SJCRH30 (cell line): ENCODE measurements around the gene NXF1. TPM values are rescaled to one million over a fixed set of nuclear protein-coding genes. Genes with fewer than 3 reads are reported as not detected.
"Not testable (repeated sequence)": the region's sequence is repeated elsewhere in the genome, so short reads cannot be mapped to it uniquely, and the experiment has no call there.

Experiments
- DNase-seq, 2 experiments: peaks; one replicate each; pipeline ENCODE4 v3.0.0-alpha.2; 2015 to 2020
- H3K27ac ChIP-seq: fragments of 250-450 bp; sonication (Bioruptor Pico); 2 replicates; pipeline ENCODE4 v1.5.1; 2020; ENCODE audit warnings: mild to moderate bottlenecking, moderate library complexity
- H3K27me3 ChIP-seq: fragments of 250-450 bp; sonication (Bioruptor Pico); 2 replicates; pipeline ENCODE4 v1.5.1; 2020; ENCODE audit warnings: mild to moderate bottlenecking, moderate library complexity
- H3K36me3 ChIP-seq: fragments of 250-450 bp; sonication (Bioruptor Pico); 2 replicates; pipeline ENCODE4 v1.5.1; 2020; ENCODE audit warnings: mild to moderate bottlenecking, moderate library complexity
- H3K4me1 ChIP-seq: fragments of 250-450 bp; sonication (Bioruptor Pico); 2 replicates; pipeline ENCODE4 v1.5.1; 2020; ENCODE audit warnings: mild to moderate bottlenecking, moderate library complexity
- H3K4me3 ChIP-seq: fragments of 250-450 bp; sonication (Bioruptor Pico); 2 replicates; pipeline ENCODE4 v1.5.1; 2020; ENCODE audit warnings: mild to moderate bottlenecking, moderate library complexity
- H3K9me3 ChIP-seq: fragments of 250-450 bp; sonication (Bioruptor Pico); replicated peaks from 2 replicates; pipeline ENCODE4 v1.5.1; 2020; ENCODE audit warnings: mild to moderate bottlenecking, moderate library complexity
- total RNA-seq: library from RNA; depleted of rRNA; stranded (reverse); fragments of >200 nt; shearing (Covaris generic); gene quantifications from 2 replicates; pipeline ENCODE4 v1.2.3, GENCODE V29; 2014

NXF1 gene
- total RNA-seq, 1 experiment from 2014 or later: 56.4 TPM

GRCh38 chr11:62841361-62842170 is 36.3 kb upstream of the NXF1 start:
- Histone ChIP-seq H3K36me3 (no peaks in the 10 kb centered on the region), H3K4me1 (no peaks in the 10 kb centered on the region), H3K4me3 (peak overlapping the region; percentile 58), H3K27me3 (peaks cover 4% of the 10 kb centered on the region; the same call in 1 of the 2 replicates), H3K9me3 (no peaks in the 10 kb centered on the region), H3K27ac (peak overlapping the region; percentile 99)
- peak; percentile 95 to 97 for DNase-seq

- peak overlapping the region; percentile 99 for H3K27ac ChIP-seq
- H3K9me3 ChIP-seq, H3K27me3 ChIP-seq, H3K4me1 ChIP-seq, H3K36me3 ChIP-seq: not testable (repeated sequence)
- peak; percentile 85 to 89 for DNase-seq
- H3K4me3 ChIP-seq: peak overlapping the region; percentile 92
Measured at GRCh38 chr11:62840721-62841360, 35.6 kb upstream of the NXF1 start.

- H3K4me3 ChIP-seq: peak within 1 kb of the TSS; percentile 92
- H3K9me3 ChIP-seq: no peaks in the 10 kb centered on the region
- H3K4me1 ChIP-seq: no peaks in the 10 kb centered on the region
- peak within 1 kb of the TSS; percentile 99 for H3K27ac ChIP-seq
- H3K36me3 ChIP-seq: peaks cover 10% of the 10 kb centered on the region; the same call in 1 of the 2 replicates
- peak; percentile 84 to 90 for DNase-seq
- H3K27me3 ChIP-seq: peaks cover 4% of the 10 kb centered on the region; the same call in 1 of the 2 replicates
Measured at GRCh38 chr11:62839050-62839945, 34.1 kb upstream of the NXF1 start, which contains the start of gene WDR74. Gene WDR74, minus strand, starts transcription at chr11:62839590. Its CDS starts 20 bp downstream, at chr11:62839570.

- H3K27me3 ChIP-seq: no peaks in the 10 kb centered on the region
- no peak for DNase-seq
Measured at GRCh38 chr11:62835336-62835735, 30.1 kb upstream of the NXF1 start.

GRCh38 chr11:62832336-62833234 is 27.3 kb upstream of the NXF1 start, which contains the start of gene TEX54:
Gene TEX54, minus strand, starts transcription at chr11:62832841.
- DNase-seq: no peak

More at GRCh38 chr11:62835336-62835735, 30.1 kb upstream of the NXF1 start:
- no peak overlapping the region for H3K27ac ChIP-seq
- no peaks in the 10 kb centered on the region for H3K4me1 ChIP-seq
- H3K36me3 ChIP-seq: peaks cover 17% of the 10 kb centered on the region
- H3K9me3 ChIP-seq: no peaks in the 10 kb centered on the region
- no peak overlapping the region for H3K4me3 ChIP-seq

GRCh38 chr11:62831520-62832335 is 26.5 kb upstream of the NXF1 start, which contains the start of gene STX5:
Gene STX5, minus strand, starts transcription at chr11:62832051. Its CDS starts 808 bp downstream, at chr11:62831243.
- H3K27ac ChIP-seq: peak within 1 kb of the TSS; percentile 75
- no peaks in the 10 kb centered on the region for H3K4me1 ChIP-seq
- H3K36me3 ChIP-seq: peaks cover 21% of the 10 kb centered on the region
- H3K4me3 ChIP-seq: peak within 1 kb of the TSS; percentile 86
- no peaks in the 10 kb centered on the region for H3K9me3 ChIP-seq
- no peaks in the 10 kb centered on the region for H3K27me3 ChIP-seq
- DNase-seq: peak; percentile 98

More at GRCh38 chr11:62832336-62833234, 27.3 kb upstream of the NXF1 start, which contains the start of gene TEX54:
- Histone ChIP-seq H3K4me3 (peak within 1 kb of the TSS; percentile 86), H3K27ac (peak within 1 kb of the TSS; percentile 75), H3K27me3 (no peaks in the 10 kb centered on the region), H3K36me3 (peaks cover 17% of the 10 kb centered on the region), H3K4me1 (no peaks in the 10 kb centered on the region), H3K9me3 (no peaks in the 10 kb centered on the region)

- no peaks in the 10 kb centered on the region for H3K27me3 ChIP-seq
- peak overlapping the region; percentile 86 for H3K4me3 ChIP-seq
- H3K4me1 ChIP-seq: no peaks in the 10 kb centered on the region
- H3K27ac ChIP-seq: peak overlapping the region; percentile 75
- H3K9me3 ChIP-seq: no peaks in the 10 kb centered on the region
- peaks cover 21% of the 10 kb centered on the region for H3K36me3 ChIP-seq
- peak in 1 of 2 experiments; percentile 73 for DNase-seq
Measured at GRCh38 chr11:62830904-62831519, 25.8 kb upstream of the NXF1 start.

- H3K9me3 ChIP-seq, H3K4me1 ChIP-seq, H3K27me3 ChIP-seq, DNase-seq, H3K4me3 ChIP-seq, H3K27ac ChIP-seq: not testable (repeated sequence)
- H3K36me3 ChIP-seq: peaks cover 25% of the 10 kb centered on the region
Measured at GRCh38 chr11:62828130-62828529, 22.9 kb upstream of the NXF1 start.

- H3K4me1 ChIP-seq: no peaks in the 10 kb centered on the region
- no peaks in the 10 kb centered on the region for H3K9me3 ChIP-seq
- H3K27ac ChIP-seq: no peak overlapping the region
- H3K4me3 ChIP-seq: no peak overlapping the region
- peak in 1 of 2 experiments; percentile 27 for DNase-seq
- peaks cover 47% of the 10 kb centered on the region for H3K36me3 ChIP-seq
- no peaks in the 10 kb centered on the region for H3K27me3 ChIP-seq
Measured at GRCh38 chr11:62823677-62824076, 18.4 kb upstream of the NXF1 start.

- Histone ChIP-seq H3K36me3 (peaks cover 20% of the 10 kb centered on the region), H3K27me3 (no peaks in the 10 kb centered on the region), H3K4me3 (no peak overlapping the region), H3K27ac (no peak overlapping the region), H3K4me1 (no peaks in the 10 kb centered on the region), H3K9me3 (no peaks in the 10 kb centered on the region)
- no peak for DNase-seq
Measured at GRCh38 chr11:62817129-62817528, 11.9 kb upstream of the NXF1 start.

GRCh38 chr11:62816557-62816956 is 11.3 kb upstream of the NXF1 start:
- Histone ChIP-seq H3K4me1 (no peaks in the 10 kb centered on the region), H3K4me3 (no peak overlapping the region), H3K9me3 (no peaks in the 10 kb centered on the region), H3K27me3 (no peaks in the 10 kb centered on the region), H3K27ac (no peak overlapping the region), H3K36me3 (peaks cover 16% of the 10 kb centered on the region)
- DNase-seq: no peak

GRCh38 chr11:62811659-62812058 is 6.4 kb upstream of the NXF1 start:
- Histone ChIP-seq H3K9me3 (no peaks in the 10 kb centered on the region), H3K4me3 (no peak overlapping the region), H3K4me1 (no peaks in the 10 kb centered on the region), H3K36me3 (no peaks in the 10 kb centered on the region; the same call in 1 of the 2 replicates), H3K27ac (no peak overlapping the region), H3K27me3 (no peaks in the 10 kb centered on the region)
- no peak for DNase-seq
